DND-41 (cell line): ENCODE measurements around the gene FOLR2.

Experiments used
- CTCF ChIP-seq: IDR thresholded peaks from 2 replicates; pipeline ENCODE4 v1.5.1; 2012; ENCODE audit warnings: borderline replicate concordance, low read length, moderate library complexity, mild to moderate bottlenecking; ENCODE audit not compliant: poor library complexity, severe bottlenecking; ENCODE audit errors: extremely low read depth
- EZH2 ChIP-seq: IDR thresholded peaks from 3 replicates; pipeline ENCODE4 v1.6.1; 2012; ENCODE audit warnings: borderline replicate concordance, low read depth, mild to moderate bottlenecking, moderate library complexity, low read length, inconsistent platforms; ENCODE audit not compliant: severe bottlenecking

- TF ChIP-seq CTCF (no peak), EZH2 (no peak)
Measured at GRCh38 chr11:72208281-72208680, 8.3 kb upstream of the FOLR2 start.
